Activated T-helper 17 cell treated with anti-CD3 and anti-CD28 coated beads, Interleukin-2, amount 50 U/mL, for 72 hours (primary cell): ENCODE data around the gene BRF1. TPM values are rescaled to one million over a fixed set of nuclear protein-coding genes. Genes with fewer than 3 reads are reported as not detected.

ENCODE experiments used
- ATAC-seq: fragments of 150-1000 bp; cut with Tn5 transposase; replicated peaks from 2 replicates; pipeline ENCODE4 v1.10.0; 2021; ENCODE audit warnings: mild to moderate bottlenecking, moderate library complexity
- H3K27ac Mint-ChIP-seq: one replicate; pipeline ENCODE4 v1.8.0; 2022; ENCODE audit warnings: mixed read lengths
- H3K27me3 Mint-ChIP-seq: one replicate; pipeline ENCODE4 v1.8.0; 2022; ENCODE audit warnings: mixed read lengths
- H3K36me3 Mint-ChIP-seq: one replicate; pipeline ENCODE4 v1.8.0; 2022; ENCODE audit warnings: low read depth, mild to moderate bottlenecking, mixed read lengths
- H3K4me1 Mint-ChIP-seq: one replicate; pipeline ENCODE4 v1.8.0; 2022; ENCODE audit warnings: mixed read lengths
- H3K4me3 Mint-ChIP-seq: one replicate; pipeline ENCODE4 v1.8.0; 2022; ENCODE audit warnings: mild to moderate bottlenecking, mixed read lengths
- H3K9me3 Mint-ChIP-seq: one replicate; pipeline ENCODE4 v1.8.0; 2022; ENCODE audit warnings: mixed read lengths
- total RNA-seq, 2 donors: library from RNA; stranded (reverse); gene quantifications; one replicate each; pipeline ENCODE4 v1.2.3, GENCODE V29; 2022

Gene BRF1
- total RNA-seq, 2 donors from 2014 or later: 28.6 to 35.1 TPM

GRCh38 chr14:105217774-105218173, 83.0 kb downstream of the BRF1 start:
- no peak for ATAC-seq
- no peak overlapping the region for H3K4me3 Mint-ChIP-seq
- no peaks in the 10 kb centered on the region for H3K9me3 Mint-ChIP-seq
- H3K36me3 Mint-ChIP-seq: peaks cover 17% of the 10 kb centered on the region
- H3K27ac Mint-ChIP-seq: no peak overlapping the region
- H3K27me3 Mint-ChIP-seq: no peaks in the 10 kb centered on the region
- peaks cover 4% of the 10 kb centered on the region for H3K4me1 Mint-ChIP-seq

- Mint-ChIP-seq H3K27me3 (no peaks in the 10 kb centered on the region), H3K36me3 (peaks cover 8% of the 10 kb centered on the region), H3K4me1 (peaks cover 4% of the 10 kb centered on the region), H3K9me3 (no peaks in the 10 kb centered on the region), H3K27ac (no peak overlapping the region), H3K4me3 (no peak overlapping the region)
- ATAC-seq: no peak
Observed at GRCh38 chr14:105216490-105217247, 84.1 kb downstream of the BRF1 start.

GRCh38 chr14:105215602-105216001, 85.2 kb downstream of the BRF1 start:
- Mint-ChIP-seq H3K27me3 (no peaks in the 10 kb centered on the region), H3K9me3 (no peaks in the 10 kb centered on the region), H3K27ac (no peak overlapping the region), H3K4me1 (peaks cover 4% of the 10 kb centered on the region), H3K36me3 (peaks cover 7% of the 10 kb centered on the region), H3K4me3 (no peak overlapping the region)
- no peak for ATAC-seq

GRCh38 chr14:105214324-105214915, 86.4 kb downstream of the BRF1 start:
- Mint-ChIP-seq H3K9me3 (no peaks in the 10 kb centered on the region), H3K4me1 (peaks cover 4% of the 10 kb centered on the region), H3K36me3 (peaks cover 7% of the 10 kb centered on the region), H3K27me3 (no peaks in the 10 kb centered on the region), H3K4me3 (no peak overlapping the region), H3K27ac (no peak overlapping the region)
- no peak for ATAC-seq

GRCh38 chr14:105213361-105213760, 87.4 kb downstream of the BRF1 start:
- Mint-ChIP-seq H3K9me3 (no peaks in the 10 kb centered on the region), H3K36me3 (no peaks in the 10 kb centered on the region), H3K4me1 (peaks cover 4% of the 10 kb centered on the region), H3K4me3 (no peak overlapping the region), H3K27ac (no peak overlapping the region), H3K27me3 (no peaks in the 10 kb centered on the region)
- no peak for ATAC-seq

- H3K4me1 Mint-ChIP-seq: peaks cover 4% of the 10 kb centered on the region
- no peak for ATAC-seq
- no peak overlapping the region for H3K4me3 Mint-ChIP-seq
- H3K27ac Mint-ChIP-seq: no peak overlapping the region
- H3K27me3 Mint-ChIP-seq: no peaks in the 10 kb centered on the region
- H3K9me3 Mint-ChIP-seq: no peaks in the 10 kb centered on the region
- H3K36me3 Mint-ChIP-seq: no peaks in the 10 kb centered on the region
Observed at GRCh38 chr14:105212541-105213300, 88.1 kb downstream of the BRF1 start.

GRCh38 chr14:105211758-105212089, 89.1 kb downstream of the BRF1 start:
- Mint-ChIP-seq H3K4me3 (no peak overlapping the region), H3K27ac (no peak overlapping the region), H3K27me3 (no peaks in the 10 kb centered on the region), H3K9me3 (no peaks in the 10 kb centered on the region), H3K4me1 (peaks cover 4% of the 10 kb centered on the region), H3K36me3 (no peaks in the 10 kb centered on the region)
- no peak for ATAC-seq

GRCh38 chr14:105211086-105211757, 89.6 kb downstream of the BRF1 start:
- Mint-ChIP-seq H3K9me3 (no peaks in the 10 kb centered on the region), H3K36me3 (no peaks in the 10 kb centered on the region), H3K4me3 (no peak overlapping the region), H3K27ac (no peak overlapping the region), H3K4me1 (peaks cover 4% of the 10 kb centered on the region), H3K27me3 (no peaks in the 10 kb centered on the region)
- ATAC-seq: no peak

- H3K36me3 Mint-ChIP-seq: no peaks in the 10 kb centered on the region
- H3K9me3 Mint-ChIP-seq: no peaks in the 10 kb centered on the region
- H3K27me3 Mint-ChIP-seq: no peaks in the 10 kb centered on the region
- H3K4me1 Mint-ChIP-seq: peaks cover 3% of the 10 kb centered on the region
- no peak for ATAC-seq
- no peak overlapping the region for H3K27ac Mint-ChIP-seq
- H3K4me3 Mint-ChIP-seq: no peak overlapping the region
Observed at GRCh38 chr14:105210266-105211025, 90.4 kb downstream of the BRF1 start.

- ATAC-seq: no peak
- no peaks in the 10 kb centered on the region for H3K9me3 Mint-ChIP-seq
- no peaks in the 10 kb centered on the region for H3K36me3 Mint-ChIP-seq
- H3K4me1 Mint-ChIP-seq: no peaks in the 10 kb centered on the region
- no peaks in the 10 kb centered on the region for H3K27me3 Mint-ChIP-seq
- no peak overlapping the region for H3K27ac Mint-ChIP-seq
- no peak overlapping the region for H3K4me3 Mint-ChIP-seq
Observed at GRCh38 chr14:105209646-105210045, 91.2 kb downstream of the BRF1 start.

GRCh38 chr14:105209091-105209490, 91.7 kb downstream of the BRF1 start:
- ATAC-seq: no peak
- no peaks in the 10 kb centered on the region for H3K9me3 Mint-ChIP-seq
- no peaks in the 10 kb centered on the region for H3K36me3 Mint-ChIP-seq
- no peaks in the 10 kb centered on the region for H3K4me1 Mint-ChIP-seq
- no peak overlapping the region for H3K4me3 Mint-ChIP-seq
- H3K27ac Mint-ChIP-seq: no peak overlapping the region
- no peaks in the 10 kb centered on the region for H3K27me3 Mint-ChIP-seq

- H3K36me3 Mint-ChIP-seq: no peaks in the 10 kb centered on the region
- no peak overlapping the region for H3K4me3 Mint-ChIP-seq
- ATAC-seq: no peak
- H3K27me3 Mint-ChIP-seq: no peaks in the 10 kb centered on the region
- no peaks in the 10 kb centered on the region for H3K4me1 Mint-ChIP-seq
- no peaks in the 10 kb centered on the region for H3K9me3 Mint-ChIP-seq
- H3K27ac Mint-ChIP-seq: no peak overlapping the region
Observed at GRCh38 chr14:105208738-105209075, 92.1 kb downstream of the BRF1 start.

- H3K36me3 Mint-ChIP-seq: no peaks in the 10 kb centered on the region
- H3K27me3 Mint-ChIP-seq: no peaks in the 10 kb centered on the region
- ATAC-seq: no peak
- H3K4me3 Mint-ChIP-seq: no peak overlapping the region
- H3K27ac Mint-ChIP-seq: no peak overlapping the region
- no peaks in the 10 kb centered on the region for H3K4me1 Mint-ChIP-seq
- H3K9me3 Mint-ChIP-seq: no peaks in the 10 kb centered on the region
Observed at GRCh38 chr14:105207996-105208737, 92.6 kb downstream of the BRF1 start.
